ENCODE measurements around the gene ARHGAP5. TPM values are rescaled to one million over a fixed set of nuclear protein-coding genes. Genes with fewer than 3 reads are reported as not detected.

The ARHGAP5 gene
- total and polyA plus RNA-seq, 9 of the 15 experiments (the other 6 are each of a cell fraction or from before 2014, with no cell fraction given) = 3.1 to 21.8 (median 12.1) TPM

DNA sequence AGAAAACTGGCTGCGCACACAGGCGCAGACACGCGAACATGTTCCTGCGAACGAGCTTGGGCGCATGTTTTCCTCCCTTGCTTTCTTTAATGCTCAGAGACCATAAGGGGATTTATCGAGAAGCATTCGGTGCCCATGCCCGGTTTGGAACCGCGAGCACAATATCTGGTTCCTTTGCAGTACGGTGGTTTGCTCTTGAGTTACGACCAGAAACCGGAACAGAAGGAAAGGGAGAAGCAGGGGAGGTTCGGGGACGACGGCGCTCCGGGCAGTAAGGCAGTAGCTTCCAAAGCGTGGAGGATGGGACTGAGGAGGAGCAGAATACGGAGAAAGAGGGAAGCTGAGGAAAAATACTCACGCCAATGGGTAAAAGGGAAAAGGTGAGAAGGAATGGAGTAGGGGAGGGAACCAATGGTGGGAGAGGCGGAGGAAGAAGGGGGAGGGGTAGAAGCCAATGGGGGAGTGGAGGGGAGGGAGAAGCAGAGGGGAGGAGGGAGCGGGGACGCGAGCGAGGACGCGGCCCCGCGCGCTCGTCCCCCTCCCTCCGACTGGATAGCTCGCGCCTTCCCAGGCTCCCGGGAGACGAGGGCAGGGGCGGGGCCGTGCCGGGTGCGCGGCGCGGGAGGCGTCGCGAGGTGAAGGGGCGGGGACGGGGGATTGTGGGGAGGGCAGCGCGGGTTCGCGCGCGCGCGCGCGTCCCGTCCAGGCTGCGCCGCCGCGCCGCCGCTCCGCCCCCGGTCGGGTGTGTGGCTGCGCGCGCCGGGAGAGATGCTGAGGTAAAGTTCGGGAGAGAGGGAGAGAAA lies 625 bp upstream of the ARHGAP5 start (continued):
- TF ChIP-seq, protein P1, sequence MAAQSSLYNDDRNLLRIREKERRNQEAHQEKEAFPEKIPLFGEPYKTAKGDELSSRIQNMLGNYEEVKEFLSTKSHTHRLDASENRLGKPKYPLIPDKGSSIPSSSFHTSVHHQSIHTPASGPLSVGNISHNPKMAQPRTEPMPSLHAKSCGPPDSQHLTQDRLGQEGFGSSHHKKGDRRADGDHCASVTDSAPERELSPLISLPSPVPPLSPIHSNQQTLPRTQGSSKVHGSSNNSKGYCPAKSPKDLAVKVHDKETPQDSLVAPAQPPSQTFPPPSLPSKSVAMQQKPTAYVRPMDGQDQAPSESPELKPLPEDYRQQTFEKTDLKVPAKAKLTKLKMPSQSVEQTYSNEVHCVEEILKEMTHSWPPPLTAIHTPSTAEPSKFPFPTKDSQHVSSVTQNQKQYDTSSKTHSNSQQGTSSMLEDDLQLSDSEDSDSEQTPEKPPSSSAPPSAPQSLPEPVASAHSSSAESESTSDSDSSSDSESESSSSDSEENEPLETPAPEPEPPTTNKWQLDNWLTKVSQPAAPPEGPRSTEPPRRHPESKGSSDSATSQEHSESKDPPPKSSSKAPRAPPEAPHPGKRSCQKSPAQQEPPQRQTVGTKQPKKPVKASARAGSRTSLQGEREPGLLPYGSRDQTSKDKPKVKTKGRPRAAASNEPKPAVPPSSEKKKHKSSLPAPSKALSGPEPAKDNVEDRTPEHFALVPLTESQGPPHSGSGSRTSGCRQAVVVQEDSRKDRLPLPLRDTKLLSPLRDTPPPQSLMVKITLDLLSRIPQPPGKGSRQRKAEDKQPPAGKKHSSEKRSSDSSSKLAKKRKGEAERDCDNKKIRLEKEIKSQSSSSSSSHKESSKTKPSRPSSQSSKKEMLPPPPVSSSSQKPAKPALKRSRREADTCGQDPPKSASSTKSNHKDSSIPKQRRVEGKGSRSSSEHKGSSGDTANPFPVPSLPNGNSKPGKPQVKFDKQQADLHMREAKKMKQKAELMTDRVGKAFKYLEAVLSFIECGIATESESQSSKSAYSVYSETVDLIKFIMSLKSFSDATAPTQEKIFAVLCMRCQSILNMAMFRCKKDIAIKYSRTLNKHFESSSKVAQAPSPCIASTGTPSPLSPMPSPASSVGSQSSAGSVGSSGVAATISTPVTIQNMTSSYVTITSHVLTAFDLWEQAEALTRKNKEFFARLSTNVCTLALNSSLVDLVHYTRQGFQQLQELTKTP (IDR thresholded peaks at IDR 0.05; ENCODE audit: low read depth in 1 of 2, partially characterized antibody in 2 of 2) = peak in 1 of 2 experiments; percentile 73
- TF ChIP-seq ZFP30 (CRISPR knock-in tag; IDR thresholded peaks at IDR 0.05; ENCODE audit: borderline replicate concordance) = no peak
- TF ChIP-seq, protein P2, sequence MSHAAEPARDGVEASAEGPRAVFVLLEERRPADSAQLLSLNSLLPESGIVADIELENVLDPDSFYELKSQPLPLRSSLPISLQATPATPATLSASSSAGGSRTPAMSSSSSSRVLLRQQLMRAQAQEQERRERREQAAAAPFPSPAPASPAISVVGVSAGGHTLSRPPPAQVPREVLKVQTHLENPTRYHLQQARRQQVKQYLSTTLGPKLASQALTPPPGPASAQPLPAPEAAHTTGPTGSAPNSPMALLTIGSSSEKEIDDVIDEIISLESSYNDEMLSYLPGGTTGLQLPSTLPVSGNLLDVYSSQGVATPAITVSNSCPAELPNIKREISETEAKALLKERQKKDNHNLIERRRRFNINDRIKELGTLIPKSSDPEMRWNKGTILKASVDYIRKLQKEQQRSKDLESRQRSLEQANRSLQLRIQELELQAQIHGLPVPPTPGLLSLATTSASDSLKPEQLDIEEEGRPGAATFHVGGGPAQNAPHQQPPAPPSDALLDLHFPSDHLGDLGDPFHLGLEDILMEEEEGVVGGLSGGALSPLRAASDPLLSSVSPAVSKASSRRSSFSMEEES (CRISPR knock-in tag; IDR thresholded peaks at IDR 0.05) = no peak
- no peak for TF ChIP-seq NFYB (IDR thresholded peaks at IDR 0.05; ENCODE audit: extremely low read depth, insufficient read length)
- no peak for TF ChIP-seq ZNF316 (IDR thresholded peaks at IDR 0.05)
- no peak for TF ChIP-seq CBX2 (IDR thresholded peaks at IDR 0.05; ENCODE audit: insufficient read depth, low read length, poor library complexity, severe bottlenecking)
- TF ChIP-seq ZNF3 (CRISPR knock-in tag; IDR thresholded peaks at IDR 0.05) = no peak
- TF ChIP-seq, protein P3, sequence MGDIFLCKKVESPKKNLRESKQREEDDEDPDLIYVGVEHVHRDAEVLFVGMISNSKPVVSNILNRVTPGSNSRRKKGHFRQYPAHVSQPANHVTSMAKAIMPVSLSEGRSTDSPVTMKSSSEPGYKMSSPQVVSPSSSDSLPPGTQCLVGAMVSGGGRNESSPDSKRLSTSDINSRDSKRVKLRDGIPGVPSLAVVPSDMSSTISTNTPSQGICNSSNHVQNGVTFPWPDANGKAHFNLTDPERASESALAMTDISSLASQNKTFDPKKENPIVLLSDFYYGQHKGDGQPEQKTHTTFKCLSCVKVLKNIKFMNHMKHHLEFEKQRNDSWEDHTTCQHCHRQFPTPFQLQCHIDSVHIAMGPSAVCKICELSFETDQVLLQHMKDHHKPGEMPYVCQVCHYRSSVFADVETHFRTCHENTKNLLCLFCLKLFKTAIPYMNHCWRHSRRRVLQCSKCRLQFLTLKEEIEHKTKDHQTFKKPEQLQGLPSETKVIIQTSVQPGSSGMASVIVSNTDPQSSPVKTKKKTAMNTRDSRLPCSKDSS (IDR thresholded peaks at IDR 0.05; ENCODE audit: low read depth, partially characterized antibody) = no peak
- no peak for TF ChIP-seq IFI16 (CRISPR knock-in tag; IDR thresholded peaks at IDR 0.05)
- TF ChIP-seq, protein P4, sequence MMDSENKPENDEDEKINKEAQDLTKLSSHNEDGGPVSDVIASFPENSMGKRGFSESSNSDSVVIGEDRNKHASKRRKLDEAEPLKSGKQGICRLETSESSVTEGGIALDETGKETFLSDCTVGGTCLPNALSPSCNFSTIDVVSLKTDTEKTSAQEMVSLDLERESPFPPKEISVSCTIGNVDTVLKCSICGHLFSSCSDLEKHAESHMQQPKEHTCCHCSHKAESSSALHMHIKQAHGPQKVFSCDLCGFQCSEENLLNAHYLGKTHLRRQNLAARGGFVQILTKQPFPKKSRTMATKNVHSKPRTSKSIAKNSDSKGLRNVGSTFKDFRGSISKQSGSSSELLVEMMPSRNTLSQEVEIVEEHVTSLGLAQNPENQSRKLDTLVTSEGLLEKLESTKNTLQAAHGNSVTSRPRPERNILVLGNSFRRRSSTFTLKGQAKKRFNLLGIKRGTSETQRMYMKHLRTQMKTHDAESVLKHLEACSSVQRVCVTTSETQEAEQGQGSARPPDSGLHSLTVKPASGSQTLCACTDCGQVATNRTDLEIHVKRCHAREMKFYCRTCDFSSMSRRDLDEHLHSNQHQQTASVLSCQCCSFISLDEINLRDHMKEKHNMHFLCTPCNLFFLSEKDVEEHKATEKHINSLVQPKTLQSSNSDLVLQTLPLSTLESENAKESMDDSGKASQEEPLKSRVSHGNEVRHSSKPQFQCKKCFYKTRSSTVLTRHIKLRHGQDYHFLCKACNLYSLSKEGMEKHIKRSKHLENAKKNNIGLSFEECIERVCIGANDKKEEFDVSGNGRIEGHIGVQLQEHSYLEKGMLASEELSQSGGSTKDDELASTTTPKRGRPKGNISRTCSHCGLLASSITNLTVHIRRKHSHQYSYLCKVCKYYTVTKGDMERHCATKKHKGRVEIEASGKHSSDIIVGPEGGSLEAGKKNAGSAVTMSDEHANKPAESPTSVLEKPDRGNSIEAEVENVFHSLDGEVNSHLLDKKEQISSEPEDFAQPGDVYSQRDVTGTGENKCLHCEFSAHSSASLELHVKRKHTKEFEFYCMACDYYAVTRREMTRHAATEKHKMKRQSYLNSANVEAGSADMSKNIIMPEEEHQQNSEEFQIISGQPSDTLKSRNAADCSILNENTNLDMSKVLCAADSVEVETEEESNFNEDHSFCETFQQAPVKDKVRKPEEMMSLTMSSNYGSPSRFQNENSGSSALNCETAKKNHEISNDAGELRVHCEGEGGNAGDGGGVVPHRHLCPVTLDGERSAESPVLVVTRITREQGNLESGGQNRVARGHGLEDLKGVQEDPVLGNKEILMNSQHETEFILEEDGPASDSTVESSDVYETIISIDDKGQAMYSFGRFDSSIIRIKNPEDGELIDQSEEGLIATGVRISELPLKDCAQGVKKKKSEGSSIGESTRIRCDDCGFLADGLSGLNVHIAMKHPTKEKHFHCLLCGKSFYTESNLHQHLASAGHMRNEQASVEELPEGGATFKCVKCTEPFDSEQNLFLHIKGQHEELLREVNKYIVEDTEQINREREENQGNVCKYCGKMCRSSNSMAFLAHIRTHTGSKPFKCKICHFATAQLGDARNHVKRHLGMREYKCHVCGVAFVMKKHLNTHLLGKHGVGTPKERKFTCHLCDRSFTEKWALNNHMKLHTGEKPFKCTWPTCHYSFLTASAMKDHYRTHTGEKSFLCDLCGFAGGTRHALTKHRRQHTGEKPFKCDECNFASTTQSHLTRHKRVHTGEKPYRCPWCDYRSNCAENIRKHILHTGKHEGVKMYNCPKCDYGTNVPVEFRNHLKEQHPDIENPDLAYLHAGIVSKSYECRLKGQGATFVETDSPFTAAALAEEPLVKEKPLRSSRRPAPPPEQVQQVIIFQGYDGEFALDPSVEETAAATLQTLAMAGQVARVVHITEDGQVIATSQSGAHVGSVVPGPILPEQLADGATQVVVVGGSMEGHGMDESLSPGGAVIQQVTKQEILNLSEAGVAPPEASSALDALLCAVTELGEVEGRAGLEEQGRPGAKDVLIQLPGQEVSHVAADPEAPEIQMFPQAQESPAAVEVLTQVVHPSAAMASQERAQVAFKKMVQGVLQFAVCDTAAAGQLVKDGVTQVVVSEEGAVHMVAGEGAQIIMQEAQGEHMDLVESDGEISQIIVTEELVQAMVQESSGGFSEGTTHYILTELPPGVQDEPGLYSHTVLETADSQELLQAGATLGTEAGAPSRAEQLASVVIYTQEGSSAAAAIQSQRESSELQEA (IDR thresholded peaks at IDR 0.05; ENCODE audit: low read depth) = no peak

Measured in K562 (cell line).